DND-41 (cell line): ENCODE results near the gene CYP3A7.

Source experiments
- CTCF ChIP-seq: IDR thresholded peaks from 2 replicates; pipeline ENCODE4 v1.5.1; 2012; ENCODE audit warnings: borderline replicate concordance, low read length, moderate library complexity, mild to moderate bottlenecking; ENCODE audit not compliant: poor library complexity, severe bottlenecking; ENCODE audit errors: extremely low read depth
- EZH2 ChIP-seq: IDR thresholded peaks from 3 replicates; pipeline ENCODE4 v1.6.1; 2012; ENCODE audit warnings: borderline replicate concordance, low read depth, mild to moderate bottlenecking, moderate library complexity, low read length, inconsistent platforms; ENCODE audit not compliant: severe bottlenecking

DNA sequence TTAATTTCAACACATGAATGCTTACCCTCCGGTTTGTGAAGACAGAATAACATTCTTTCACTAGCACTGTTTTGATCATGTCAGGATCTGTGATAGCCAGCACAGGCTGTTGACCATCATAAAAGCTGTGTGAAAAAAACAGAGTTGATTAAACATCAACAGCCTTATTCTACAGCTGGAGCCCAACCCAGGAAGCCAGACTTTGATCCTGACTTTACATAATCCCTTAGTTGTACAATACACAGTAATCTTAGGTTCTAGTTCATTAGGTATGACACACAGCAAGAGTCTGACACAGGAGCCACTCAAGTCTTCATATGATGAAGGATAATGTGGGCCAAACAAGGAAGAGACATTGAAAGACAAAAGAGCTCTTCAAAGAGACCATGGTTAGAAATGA, 37.6 kb upstream of the CYP3A7 start:
- TF ChIP-seq CTCF (no peak), EZH2 (no peak)
